Breast epithelium (tissue), 4 donors: Measurements from ENCODE around the gene KCND2. TPM values are rescaled to one million over a fixed set of nuclear protein-coding genes. Genes with fewer than 3 reads are reported as not detected.

Experiments
- DNase-seq, 2 donors: peaks; one replicate each; pipeline ENCODE4 v3.0.0-alpha.2; 2019; ENCODE audit warnings: low spot score in 2 of 2
- H3K27ac ChIP-seq, 2 donors: fragments of 200-600 bp; sonication (generic) in 1 of 2; one replicate each; pipeline ENCODE4 v1.5.1; 2016 to 2019; ENCODE audit warnings: mild to moderate bottlenecking in 1 of 2
- H3K27me3 ChIP-seq, 2 donors: fragments of 200-600 bp; sonication (generic) in 1 of 2; one replicate each; pipeline versions ENCODE4 v1.5.1 to v1.6.0; 2017 to 2019; ENCODE audit warnings: control low read depth in 1 of 2, mild to moderate bottlenecking in 1 of 2
- H3K36me3 ChIP-seq: fragments of 200-600 bp; one replicate; pipeline ENCODE4 v1.5.1; 2019
- H3K4me1 ChIP-seq, 2 donors: fragments of 200-600 bp; sonication (generic); one replicate each; pipeline ENCODE4 v1.5.1; 2016 to 2019; ENCODE audit warnings: control low read depth in 1 of 2
- H3K4me3 ChIP-seq, 3 donors: fragments of 200-600 bp; sonication (generic); 1 replicate in 2 of 3; 2 replicates in 1 of 3; pipeline ENCODE4 v1.5.1; 2016 to 2019; ENCODE audit warnings: mild to moderate bottlenecking in 3 of 3, moderate library complexity in 2 of 3
- H3K9me3 ChIP-seq, 2 donors: fragments of 200-600 bp; sonication (generic) in 1 of 2; one replicate each; pipeline ENCODE4 v1.5.1; 2016 to 2019; ENCODE audit warnings: control low read depth in 1 of 2
- CTCF ChIP-seq, 3 donors: fragments of 450-650 bp; IDR thresholded peaks; one replicate each; pipeline ENCODE4 v1.5.1; 2016 to 2017; ENCODE audit warnings: antibody characterized with exemption in 3 of 3, mild to moderate bottlenecking in 3 of 3, moderate library complexity in 3 of 3
- POLR2A ChIP-seq: fragments of 450-650 bp; IDR thresholded peaks from one replicate; pipeline ENCODE4 v1.6.1; 2016; ENCODE audit warnings: antibody characterized with exemption, mild to moderate bottlenecking, moderate library complexity
- POLR2AphosphoS5 ChIP-seq, 3 donors: sonication (generic); formaldehyde crosslinking; IDR thresholded peaks; one replicate each; pipeline ENCODE4 v1.6.1; 2017; ENCODE audit warnings: antibody characterized with exemption in 3 of 3
- intact Hi-C: fragments of 100-400 bp; cut with DNase I; formaldehyde crosslinking; loops from one replicate; pipeline ENCODE4 v1.15.1; 2023; ENCODE audit warnings: low total_unique reads
- total RNA-seq, 3 donors: library from RNA; depleted of rRNA; stranded (reverse); fragments of >200 nt; gene quantifications; one replicate each; pipeline ENCODE4 v1.1.0, GENCODE V29; 2016

The KCND2 gene
- total RNA-seq, 3 donors from 2014 or later = 1.9 to 3.6 (median 2.6) TPM

- no peak for DNase-seq
- no peaks in the 10 kb centered on the region for H3K9me3 ChIP-seq
- H3K36me3 ChIP-seq = no peaks in the 10 kb centered on the region
- H3K27me3 ChIP-seq = no peaks in the 10 kb centered on the region
- H3K4me3 ChIP-seq = no peak overlapping the region
- H3K4me1 ChIP-seq = no peaks in the 10 kb centered on the region
- intact Hi-C loops = no loop called here
- TF ChIP-seq POLR2A (no peak), POLR2AphosphoS5 (IDR thresholded peaks at IDR 0.05) (no peak), CTCF (IDR thresholded peaks at IDR 0.05) (no peak)
- H3K27ac ChIP-seq = no peak overlapping the region
Measured at GRCh38 chr7:120658516-120658915, 385.5 kb downstream of the KCND2 start.

- no peaks in the 10 kb centered on the region for H3K36me3 ChIP-seq
- no peak overlapping the region for H3K4me3 ChIP-seq
- H3K27me3 ChIP-seq = no peaks in the 10 kb centered on the region
- H3K9me3 ChIP-seq = no peaks in the 10 kb centered on the region
- H3K4me1 ChIP-seq = no peaks in the 10 kb centered on the region
- TF ChIP-seq POLR2AphosphoS5 (IDR thresholded peaks at IDR 0.05) (no peak), CTCF (IDR thresholded peaks at IDR 0.05) (no peak), POLR2A (no peak)
- intact Hi-C loops = no loop called here
- DNase-seq = no peak
- no peak overlapping the region for H3K27ac ChIP-seq
Measured at GRCh38 chr7:120662291-120662690, 389.3 kb downstream of the KCND2 start.

GRCh38 chr7:120665068-120665467 lies 392.1 kb downstream of the KCND2 start:
- intact Hi-C loops = no loop called here
- no peak for TF ChIP-seq POLR2A
- no peak for TF ChIP-seq CTCF (IDR thresholded peaks at IDR 0.05)
- TF ChIP-seq POLR2AphosphoS5 (IDR thresholded peaks at IDR 0.05) = no peak

GRCh38 chr7:120675076-120675475 lies 402.1 kb downstream of the KCND2 start:
- Histone ChIP-seq H3K36me3 (no peaks in the 10 kb centered on the region), H3K4me1 (no peaks in the 10 kb centered on the region), H3K27ac (no peak overlapping the region), H3K9me3 (no peaks in the 10 kb centered on the region), H3K4me3 (no peak overlapping the region), H3K27me3 (no peaks in the 10 kb centered on the region)
- intact Hi-C loops = no loop called here
- TF ChIP-seq POLR2A = no peak
- DNase-seq = no peak

More at GRCh38 chr7:120665068-120665467, 392.1 kb downstream of the KCND2 start:
- Histone ChIP-seq H3K4me3 (no peak overlapping the region), H3K9me3 (no peaks in the 10 kb centered on the region), H3K4me1 (no peaks in the 10 kb centered on the region), H3K36me3 (no peaks in the 10 kb centered on the region), H3K27ac (no peak overlapping the region), H3K27me3 (no peaks in the 10 kb centered on the region)
- DNase-seq = no peak

- Histone ChIP-seq H3K9me3 (no peaks in the 10 kb centered on the region), H3K36me3 (no peaks in the 10 kb centered on the region), H3K27ac (no peak overlapping the region), H3K4me1 (no peaks in the 10 kb centered on the region), H3K27me3 (no peaks in the 10 kb centered on the region), H3K4me3 (no peak overlapping the region)
- no peak for TF ChIP-seq POLR2A
- TF ChIP-seq POLR2AphosphoS5 (IDR thresholded peaks at IDR 0.05) = no peak
- no peak for TF ChIP-seq CTCF (IDR thresholded peaks at IDR 0.05)
- DNase-seq = no peak
- intact Hi-C loops = no loop called here
Measured at GRCh38 chr7:120677535-120677934, 404.6 kb downstream of the KCND2 start.

- no peak overlapping the region for H3K27ac ChIP-seq
- no peaks in the 10 kb centered on the region for H3K9me3 ChIP-seq
- no peak for DNase-seq
- no peaks in the 10 kb centered on the region for H3K4me1 ChIP-seq
- H3K27me3 ChIP-seq = no peaks in the 10 kb centered on the region
- H3K36me3 ChIP-seq = no peaks in the 10 kb centered on the region
- no peak overlapping the region for H3K4me3 ChIP-seq
- intact Hi-C loops = no loop called here
- no peak for TF ChIP-seq POLR2A
- no peak for TF ChIP-seq CTCF (IDR thresholded peaks at IDR 0.05)
- TF ChIP-seq POLR2AphosphoS5 (IDR thresholded peaks at IDR 0.05) = no peak
Measured at GRCh38 chr7:120680985-120681384, 408.0 kb downstream of the KCND2 start.
